ENCODE data around the gene ZNF710. TPM values are rescaled to one million over a fixed set of nuclear protein-coding genes. Genes with fewer than 3 reads are reported as not detected.

Gene ZNF710
- total and polyA plus RNA-seq, 2 experiments from 2014 or later = 15.9 to 18.2 TPM

GRCh38 chr15:90126022-90126421 lies 124.9 kb downstream of the ZNF710 start (continued):
- no peak for TF ChIP-seq CTCF (conservative IDR thresholded peaks at IDR 0.05; ENCODE audit: low read depth in 2 of 2)
- TF ChIP-seq EZH2 (IDR thresholded peaks at IDR 0.05; ENCODE audit: low read depth, unreplicated experiment) = no peak
- no peak for TF ChIP-seq STAT1 (IDR thresholded peaks at IDR 0.05; ENCODE audit: unreplicated experiment)
- no peak for TF ChIP-seq REST (IDR thresholded peaks at IDR 0.05; ENCODE audit: unreplicated experiment)
- TF ChIP-seq POLR2AphosphoS5 (IDR thresholded peaks at IDR 0.05; ENCODE audit: low read depth) = no peak

GRCh38 chr15:90126596-90127435 lies 125.7 kb downstream of the ZNF710 start:
- DNase-seq (ENCODE audit: low spot score) = peak; percentile 93
- Histone ChIP-seq H3K27ac (ENCODE audit: low read depth) (no peak overlapping the region), H3F3A (replicated peaks; ENCODE audit: low read depth) (no peaks in the 10 kb centered on the region)

More at GRCh38 chr15:90126596-90127435, 125.7 kb downstream of the ZNF710 start:
- Mint-ChIP-seq H3K4me1 (peaks cover 17% of the 10 kb centered on the region), H3K27ac (peak overlapping the region; percentile 48), H3K4me3 (peak overlapping the region; percentile 8; the same call in 1 of the 3 replicates), H3K27me3 (ENCODE audit: insufficient read depth, low read depth, poor library complexity) (peaks cover 5% of the 10 kb centered on the region), H3K36me3 (ENCODE audit: low read depth) (no peaks in the 10 kb centered on the region), H3K9me3 (no peaks in the 10 kb centered on the region; the same call in 2 of the 3 replicates)
- Histone ChIP-seq H3K9me2 (ENCODE audit: insufficient read depth) (no peaks in the 10 kb centered on the region), H3K4me3 (no peak overlapping the region), H3K36me3 (ENCODE audit: insufficient read depth) (no peaks in the 10 kb centered on the region), H2AFZ (no peak overlapping the region), H3K27me3 (ENCODE audit: insufficient read depth) (no peaks in the 10 kb centered on the region), H3K79me2 (replicated peaks; ENCODE audit: insufficient read depth) (no peaks in the 10 kb centered on the region), H3K4me2 (peak overlapping the region; percentile 25; the same call in 1 of the 2 replicates), H3K4me1 (ENCODE audit: insufficient read depth) (peaks cover 9% of the 10 kb centered on the region), H4K20me1 (replicated peaks; ENCODE audit: insufficient read depth) (no peaks in the 10 kb centered on the region)
- no peak for TF ChIP-seq JUNB (IDR thresholded peaks at IDR 0.05; ENCODE audit: unreplicated experiment)
- no peak for TF ChIP-seq ZNF331 (CRISPR knock-in tag; IDR thresholded peaks at IDR 0.05; ENCODE audit: low read depth)
- no peak for TF ChIP-seq NANOG (IDR thresholded peaks at IDR 0.05; ENCODE audit: borderline replicate concordance)
- 0 out of 2 replicates have a peak, but pooled peaks have one; percentile 12 for TF ChIP-seq ZNF462 (CRISPR knock-in tag; IDR thresholded peaks at IDR 0.05)
- TF ChIP-seq CREB1 (CRISPR knock-in tag; IDR thresholded peaks at IDR 0.05; ENCODE audit: low read depth) = peak; percentile 56
- no peak for TF ChIP-seq POLR2AphosphoS5 (IDR thresholded peaks at IDR 0.05; ENCODE audit: low read depth)
- ATAC-seq = peak; percentile 96
